HG03432 (cell line): ENCODE measurements around the gene FMNL1.
A peak's percentile ranks its signal among the peaks of the same experiment; 100 is the strongest.

ENCODE experiments used
- ATAC-seq: cut with Tn5 transposase; IDR thresholded peaks from one replicate; pipeline ENCODE4 v1.9.1; 2021; ENCODE audit warnings: mild to moderate bottlenecking, moderate library complexity; ENCODE audit not compliant: unreplicated experiment

The FMNL1 gene

DNA sequence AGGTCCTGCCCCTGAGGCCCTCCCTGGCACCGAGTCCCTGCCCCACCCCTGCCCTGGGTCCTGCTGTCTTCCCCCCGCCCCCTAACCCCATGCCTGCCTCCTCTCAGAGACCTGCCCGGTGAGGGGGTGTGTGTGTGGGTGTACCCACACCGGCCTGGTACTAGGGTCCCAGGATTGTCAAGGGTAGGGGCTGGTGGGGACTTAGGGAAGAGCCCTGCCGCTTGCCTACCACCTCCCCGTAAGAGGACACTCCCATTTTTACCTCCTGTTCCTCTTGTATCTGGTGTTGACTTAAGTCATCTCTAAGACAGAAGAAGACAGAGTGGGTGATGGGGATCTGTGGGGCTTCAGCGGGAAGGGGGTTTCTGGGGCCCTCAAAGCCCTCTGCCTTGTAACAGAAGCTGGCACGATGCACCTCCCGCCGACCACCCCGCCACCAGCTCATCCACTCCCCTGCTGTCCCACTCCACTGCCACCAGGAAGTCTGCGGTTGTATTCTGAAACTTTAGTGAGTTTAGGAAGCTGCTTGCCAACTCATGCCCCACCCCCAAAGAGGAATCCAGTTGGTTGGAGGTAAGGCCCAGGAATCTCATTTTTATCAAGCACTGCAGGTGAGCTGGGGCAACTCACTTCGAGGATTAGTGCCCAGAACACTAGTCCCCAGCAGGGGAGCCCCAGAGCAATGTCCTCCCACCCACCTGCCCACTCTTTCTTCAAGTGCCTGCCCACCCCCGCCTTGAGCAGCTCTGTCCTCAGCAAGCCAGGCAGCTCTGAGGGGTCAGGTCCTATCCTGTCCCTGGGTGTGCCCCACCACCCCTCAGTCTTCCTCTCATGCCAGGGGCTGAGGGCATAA lies 34.7 kb downstream of the FMNL1 start:
- no peak for ATAC-seq

DNA sequence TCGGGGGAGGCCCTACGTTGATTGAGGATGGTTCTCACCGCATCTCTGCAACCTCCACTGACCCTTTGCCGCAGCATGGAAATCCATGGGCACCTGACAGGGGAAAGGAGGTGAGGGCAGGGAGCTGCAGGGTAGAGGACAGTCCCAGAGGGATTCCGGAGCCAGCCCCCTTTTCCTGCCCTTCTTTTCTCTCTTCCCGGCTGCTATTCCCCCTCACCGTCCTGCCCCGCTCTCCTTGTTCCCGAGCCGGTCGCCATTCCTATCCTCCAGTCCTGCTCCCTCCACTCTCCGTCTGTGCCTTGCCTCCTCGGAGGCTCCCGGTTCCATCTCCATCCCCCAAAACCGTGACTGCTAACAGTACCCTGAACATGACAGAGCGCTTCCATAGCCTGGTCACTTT lies 35.4 kb downstream of the FMNL1 start:
- ATAC-seq, result no peak

- ATAC-seq, result no peak
These were observed 37.3 kb downstream of the FMNL1 start for GRCh38 chr17:45258981-45259380.

GRCh38 chr17:45260204-45260783 lies 38.6 kb downstream of the FMNL1 start:
- ATAC-seq, result no peak

DNA sequence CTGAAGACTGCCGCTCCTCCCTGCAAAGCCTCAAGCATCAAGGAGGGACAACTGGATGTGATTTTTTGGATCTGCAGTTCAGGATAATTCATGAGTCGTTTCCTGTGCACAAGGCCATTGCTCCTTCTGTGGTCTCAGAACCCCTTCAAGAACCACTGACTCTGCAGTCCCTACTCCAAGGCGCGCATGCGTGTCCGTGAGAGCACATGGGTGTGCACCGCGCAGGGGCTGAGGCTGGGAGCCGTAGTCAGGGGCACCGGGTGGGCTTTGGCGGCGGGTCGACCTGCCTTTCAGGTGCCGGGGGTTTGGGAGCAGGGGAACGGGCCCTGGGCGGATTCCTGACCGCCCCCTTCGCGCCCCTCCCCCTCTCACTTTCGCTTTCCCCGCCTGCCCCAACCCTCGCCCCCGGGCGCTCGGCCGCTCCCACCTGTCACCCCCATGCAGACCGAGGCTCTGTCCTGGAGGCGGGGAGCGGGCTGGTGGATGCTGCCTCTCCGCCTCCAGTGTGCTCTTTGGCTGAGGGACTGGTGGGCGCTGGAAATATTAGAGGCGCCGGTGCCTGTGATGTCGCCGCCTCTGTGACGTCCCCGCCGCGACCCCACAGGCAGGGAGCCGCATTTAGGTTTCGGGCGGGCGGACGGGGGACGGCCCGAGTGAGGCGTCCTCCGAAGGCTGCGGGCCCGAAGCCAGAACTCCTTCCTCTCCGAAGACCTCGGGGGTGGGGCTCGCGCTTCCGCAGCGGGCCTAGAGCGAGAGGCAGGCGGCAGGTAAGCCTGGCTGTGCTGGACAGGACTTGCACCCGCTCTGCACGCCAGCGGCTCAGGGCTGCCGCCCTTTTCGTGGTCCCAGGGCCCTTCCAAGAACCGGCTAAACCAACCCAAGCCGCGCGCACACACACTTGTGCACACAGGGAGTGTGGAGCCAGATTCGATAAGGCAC lies 40.2 kb downstream of the FMNL1 start, which contains the start of gene SPATA32:
Gene SPATA32 (minus strand): TSS at position 518 of the 939 bp plus-strand sequence. CDS start 78 bp downstream, at position 440.
- ATAC-seq, result peak; percentile 56

DNA sequence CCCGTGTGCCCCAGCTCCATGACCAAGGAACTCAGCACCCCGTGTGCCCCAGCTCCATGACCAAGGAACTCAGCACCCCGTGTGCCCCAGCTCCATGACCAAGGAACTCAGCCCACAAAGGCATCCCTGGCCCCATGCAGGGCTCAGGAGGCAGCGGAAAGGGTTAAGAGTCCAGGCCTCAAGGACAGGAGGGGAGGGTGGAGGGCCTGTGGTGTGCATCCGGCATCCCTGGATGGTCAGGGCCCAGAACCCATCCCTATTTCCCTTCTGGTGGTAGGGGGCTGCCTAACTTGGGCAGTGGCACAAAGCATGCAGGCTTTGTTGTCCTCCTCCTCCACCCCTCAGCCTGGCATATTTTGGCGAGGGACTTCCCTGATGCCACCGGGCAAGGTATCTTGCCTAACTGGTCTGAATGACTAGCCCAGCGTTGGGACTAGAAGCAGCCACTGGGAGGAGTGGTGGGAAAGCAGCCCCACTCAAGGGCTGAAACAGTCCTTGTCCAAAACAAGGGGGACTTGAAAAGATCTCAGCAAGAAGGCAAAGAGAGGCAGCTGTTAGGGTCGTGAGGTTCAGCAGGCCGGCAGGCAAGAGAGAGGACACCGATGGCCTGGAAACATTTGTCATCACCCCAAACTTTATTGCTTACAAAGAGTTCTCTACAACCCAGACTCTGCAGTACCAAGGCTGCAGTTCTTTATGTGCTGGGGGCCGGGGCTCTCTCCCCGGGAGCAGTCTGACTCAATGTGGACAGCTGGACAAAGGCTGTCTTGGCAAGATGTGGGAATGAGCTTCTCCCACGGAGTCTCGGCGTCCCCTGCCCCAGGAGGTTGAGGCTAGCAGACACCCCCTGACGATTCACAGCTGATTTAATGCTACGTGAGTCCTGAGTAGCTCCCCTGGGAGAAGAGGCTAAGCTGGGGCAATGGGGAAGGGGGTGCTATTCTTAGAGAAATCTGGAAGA lies 41.1 kb downstream of the FMNL1 start:
- no peak for ATAC-seq

GRCh38 chr17:45263477-45263860 lies 41.8 kb downstream of the FMNL1 start:
- no peak for ATAC-seq

DNA sequence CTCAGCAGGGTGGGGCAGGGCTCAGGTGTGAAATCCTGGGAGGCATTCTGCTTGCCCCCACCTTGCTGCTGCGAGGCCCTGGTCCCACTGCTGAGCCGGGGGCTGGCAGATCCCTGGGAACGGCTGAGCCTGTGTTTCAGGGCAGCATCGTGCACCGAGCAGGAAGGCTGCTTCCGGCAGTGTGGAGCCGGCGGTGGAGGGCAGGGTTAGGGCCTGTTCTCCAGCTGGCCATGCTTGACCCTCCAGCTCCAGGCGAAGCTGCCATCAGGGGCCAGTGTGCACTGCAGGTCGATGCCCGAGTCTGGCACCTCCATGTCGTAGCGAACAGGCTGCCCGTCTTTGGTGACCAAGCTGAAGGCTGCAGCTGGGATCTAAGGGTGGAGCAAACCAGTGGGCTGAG lies 42.7 kb downstream of the FMNL1 start:
- ATAC-seq, result no peak

GRCh38 chr17:45264988-45265387 lies 43.3 kb downstream of the FMNL1 start:
- ATAC-seq, result no peak

DNA sequence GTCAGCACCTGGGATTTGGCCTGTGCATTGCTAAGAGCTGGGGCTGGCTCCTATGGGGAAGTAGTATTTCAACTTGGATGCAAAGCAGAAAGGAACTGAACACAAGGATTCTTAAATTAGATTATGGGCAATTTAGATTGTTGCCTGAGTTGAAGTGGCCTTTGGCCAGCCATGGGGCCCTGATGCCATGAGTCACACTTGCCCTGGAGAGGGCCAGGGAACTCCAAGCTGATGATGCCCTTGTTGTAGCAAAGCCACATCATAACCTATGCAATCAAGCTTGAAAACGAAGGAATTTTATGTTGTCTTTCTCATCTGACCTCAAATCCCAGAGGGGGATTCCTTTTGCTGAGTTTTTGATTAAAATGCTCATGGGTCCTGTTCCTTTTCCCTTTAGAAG lies 44.1 kb downstream of the FMNL1 start:
- no peak for ATAC-seq

DNA sequence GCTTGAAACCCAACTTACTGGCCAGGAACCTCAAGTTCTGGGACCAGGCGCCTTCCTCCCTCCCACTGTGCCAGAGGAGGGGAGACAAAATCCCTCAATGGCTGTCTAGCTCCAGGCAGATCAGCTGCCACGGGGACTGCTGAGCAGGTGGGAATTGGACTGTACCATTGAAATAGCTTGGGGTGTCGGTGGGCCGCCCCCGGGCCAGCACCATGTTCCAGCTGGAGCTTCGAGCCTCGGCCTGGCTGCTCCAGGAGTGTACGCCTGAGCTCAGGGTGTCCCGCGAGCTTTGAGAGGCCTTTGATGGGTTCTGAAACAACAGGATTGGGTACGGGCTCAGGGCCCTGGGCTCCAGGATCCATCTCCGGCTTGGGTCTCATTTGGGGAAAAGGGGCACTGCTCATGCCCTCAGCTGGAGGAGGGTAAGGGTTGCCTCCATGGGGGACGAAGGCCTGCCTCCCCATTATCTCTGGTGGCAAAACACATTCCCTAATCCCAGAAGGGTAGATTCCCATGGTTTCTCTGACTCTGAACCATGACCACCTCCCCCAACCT lies 44.8 kb downstream of the FMNL1 start:
- no peak for ATAC-seq

DNA sequence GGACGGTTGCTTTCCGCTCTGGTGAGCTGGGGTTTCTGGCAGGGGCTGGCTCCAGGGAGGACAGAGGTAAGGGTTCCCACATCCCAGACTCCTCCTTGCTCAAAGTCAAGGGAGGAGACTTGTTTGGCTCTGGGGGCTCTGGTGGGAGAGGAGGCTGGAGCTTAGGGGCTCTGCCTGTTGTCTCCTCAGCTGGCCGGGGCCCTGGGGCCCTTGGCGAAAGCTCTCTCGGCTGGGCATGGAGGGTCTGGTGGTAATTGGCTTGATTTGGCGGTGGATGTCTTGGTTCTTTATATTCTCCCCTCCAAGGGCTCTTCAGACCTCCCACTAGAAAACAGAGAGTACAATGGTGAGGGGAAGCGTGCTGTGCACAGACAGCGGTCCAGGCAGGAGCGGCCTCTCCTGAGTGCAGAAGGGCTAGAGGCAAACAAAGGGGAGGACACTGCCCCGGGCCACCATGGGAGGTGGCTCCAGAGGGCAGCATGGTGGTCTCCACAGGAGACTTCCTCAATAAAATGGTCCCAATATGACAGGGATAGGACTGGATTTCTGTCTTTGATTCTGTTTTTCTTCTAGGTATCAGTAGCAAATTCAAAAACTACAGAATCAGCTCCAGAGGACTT lies 45.9 kb downstream of the FMNL1 start:
- ATAC-seq, result no peak

DNA sequence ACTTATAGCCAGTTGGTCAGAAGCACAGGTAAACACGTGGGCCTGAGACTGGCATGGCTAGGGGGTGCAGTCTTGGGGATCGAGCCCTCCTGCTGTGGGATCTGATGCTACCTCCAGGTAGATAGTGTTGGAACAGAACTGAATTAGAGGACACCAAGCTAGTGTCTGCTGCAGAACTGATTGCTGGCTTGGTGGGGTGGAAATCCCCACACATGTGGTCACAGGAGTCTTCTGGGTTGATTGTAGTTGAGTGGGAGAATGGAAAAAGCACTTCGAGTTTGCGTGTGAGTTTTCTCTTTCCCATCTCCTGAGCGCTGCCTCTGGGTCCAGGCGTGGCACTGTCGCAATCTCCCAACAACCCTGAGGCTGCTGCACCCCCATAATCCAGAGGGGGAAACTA lies 48.2 kb downstream of the FMNL1 start:
- ATAC-seq, result no peak

- ATAC-seq, result no peak
These were observed 49.2 kb downstream of the FMNL1 start for GRCh38 chr17:45270828-45271418.

DNA sequence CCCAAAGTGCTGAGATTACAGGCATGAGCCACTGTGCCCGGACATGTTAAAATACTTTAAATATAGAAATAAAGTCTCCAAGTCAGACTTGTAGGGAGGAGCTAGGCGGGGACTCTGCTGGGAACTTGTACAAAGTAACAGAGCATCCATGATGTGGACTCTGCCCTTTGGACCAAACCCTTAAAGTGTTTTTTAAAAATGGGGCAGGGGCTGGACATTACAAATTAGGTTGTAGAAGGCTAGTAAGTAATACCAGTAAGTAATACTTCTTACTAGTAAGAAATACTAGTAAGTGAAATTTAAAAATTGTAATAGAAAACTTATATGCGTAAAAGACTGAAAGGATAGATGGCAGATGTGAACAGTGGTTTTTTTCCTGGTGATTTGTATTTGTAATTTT lies 49.9 kb downstream of the FMNL1 start:
- ATAC-seq, result no peak

- no peak for ATAC-seq
These were observed 51.9 kb downstream of the FMNL1 start for GRCh38 chr17:45273551-45273957.

GRCh38 chr17:45274033-45274432 lies 52.3 kb downstream of the FMNL1 start:
- ATAC-seq, result no peak

- no peak for ATAC-seq
These were observed 54.3 kb downstream of the FMNL1 start for GRCh38 chr17:45276031-45276430.

DNA sequence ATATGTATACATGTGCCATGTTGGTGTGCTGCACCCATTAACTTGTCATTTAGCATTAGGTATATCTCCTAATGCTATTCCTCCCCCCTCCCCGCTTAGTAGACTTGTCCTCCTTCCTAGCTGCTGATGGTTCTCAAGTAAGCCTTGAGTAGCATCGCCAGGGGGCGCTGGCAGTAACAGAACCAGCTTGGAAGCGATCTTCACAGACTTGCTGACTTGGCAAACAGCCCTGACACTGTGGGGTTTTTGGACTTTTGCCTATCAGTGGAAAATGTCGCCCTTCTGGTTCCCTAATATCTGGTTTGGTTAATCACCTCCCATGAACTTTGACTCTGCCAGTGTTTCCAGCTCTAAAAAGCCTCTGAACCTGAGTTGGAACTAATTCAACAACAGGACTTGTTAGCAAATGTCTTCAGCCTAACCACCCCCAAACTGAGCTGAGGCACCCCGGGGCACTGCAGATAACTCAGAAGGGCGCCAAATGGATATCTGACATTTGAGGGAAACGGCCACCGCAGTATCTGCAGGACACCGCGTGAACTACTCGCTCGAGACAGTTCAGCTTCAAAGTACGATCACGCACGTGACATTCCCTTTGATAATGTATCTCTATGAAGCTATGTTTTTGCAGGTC lies 55.6 kb downstream of the FMNL1 start:
- ATAC-seq, result no peak
